SK-N-SH treated with all-trans-retinoic acid at 6 μM for 48 hours (cell line): ENCODE data around the gene RFX3.

Experiments used
- GLIS3 ChIP-seq: fragments of 250-450 bp; sonication (Bioruptor Pico); IDR thresholded peaks from 2 replicates; pipeline ENCODE4 v1.5.0; 2020; ENCODE audit warnings: mild to moderate bottlenecking, moderate library complexity
- ISL1 ChIP-seq: fragments of 250-450 bp; sonication (Bioruptor Pico); IDR thresholded peaks from 2 replicates; pipeline ENCODE4 v2.1.2; 2022; ENCODE audit warnings: mild to moderate bottlenecking, moderate library complexity
- RARB ChIP-seq: fragments of 250-450 bp; sonication (Bioruptor Pico); IDR thresholded peaks from 2 replicates; pipeline ENCODE4 v1.8.0; 2021; ENCODE audit warnings: mild to moderate bottlenecking, moderate library complexity
- SNAI2 ChIP-seq: fragments of 250-450 bp; sonication (Bioruptor Pico); IDR thresholded peaks from 2 replicates; pipeline ENCODE4 v1.5.0; 2020; ENCODE audit warnings: mild to moderate bottlenecking, moderate library complexity
- TF ChIP-seq, protein P1 (sequence below): fragments of 250-450 bp; sonication (Bioruptor Pico); IDR thresholded peaks from 2 replicates; pipeline ENCODE4 v1.8.0; 2020; ENCODE audit warnings: mild to moderate bottlenecking, moderate library complexity, borderline replicate concordance
- TF ChIP-seq, protein P2 (sequence below): fragments of 250-450 bp; sonication (Bioruptor Pico); IDR thresholded peaks from 2 replicates; pipeline ENCODE4 v1.5.0; 2020; ENCODE audit warnings: mild to moderate bottlenecking, moderate library complexity

DNA sequence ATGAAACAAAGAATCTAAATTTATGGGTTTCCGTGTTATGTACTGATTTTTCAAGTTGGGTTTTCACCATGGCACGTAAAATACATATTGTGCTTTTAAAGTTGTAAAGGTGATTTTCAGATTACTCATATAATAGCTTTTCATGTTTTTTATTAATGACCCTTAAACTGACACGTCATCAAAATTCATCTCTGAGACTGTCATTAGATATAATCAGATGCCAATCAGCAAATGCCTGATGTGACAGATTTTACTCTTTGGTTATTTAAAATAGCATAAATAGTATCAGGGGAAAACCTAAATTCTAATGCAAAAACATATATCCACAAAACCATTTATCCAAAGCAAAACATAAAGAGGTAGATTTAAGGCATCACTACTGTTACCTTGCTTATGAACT, 11.0 kb downstream of the RFX3 start:
- TF ChIP-seq RARB (CRISPR knock-in tag) (no peak), SNAI2 (CRISPR knock-in tag) (no peak), GLIS3 (CRISPR knock-in tag) (no peak), ISL1 (no peak)
- TF ChIP-seq, protein P1, sequence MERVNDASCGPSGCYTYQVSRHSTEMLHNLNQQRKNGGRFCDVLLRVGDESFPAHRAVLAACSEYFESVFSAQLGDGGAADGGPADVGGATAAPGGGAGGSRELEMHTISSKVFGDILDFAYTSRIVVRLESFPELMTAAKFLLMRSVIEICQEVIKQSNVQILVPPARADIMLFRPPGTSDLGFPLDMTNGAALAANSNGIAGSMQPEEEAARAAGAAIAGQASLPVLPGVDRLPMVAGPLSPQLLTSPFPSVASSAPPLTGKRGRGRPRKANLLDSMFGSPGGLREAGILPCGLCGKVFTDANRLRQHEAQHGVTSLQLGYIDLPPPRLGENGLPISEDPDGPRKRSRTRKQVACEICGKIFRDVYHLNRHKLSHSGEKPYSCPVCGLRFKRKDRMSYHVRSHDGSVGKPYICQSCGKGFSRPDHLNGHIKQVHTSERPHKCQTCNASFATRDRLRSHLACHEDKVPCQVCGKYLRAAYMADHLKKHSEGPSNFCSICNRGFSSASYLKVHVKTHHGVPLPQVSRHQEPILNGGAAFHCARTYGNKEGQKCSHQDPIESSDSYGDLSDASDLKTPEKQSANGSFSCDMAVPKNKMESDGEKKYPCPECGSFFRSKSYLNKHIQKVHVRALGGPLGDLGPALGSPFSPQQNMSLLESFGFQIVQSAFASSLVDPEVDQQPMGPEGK = no peak
- TF ChIP-seq, protein P2, sequence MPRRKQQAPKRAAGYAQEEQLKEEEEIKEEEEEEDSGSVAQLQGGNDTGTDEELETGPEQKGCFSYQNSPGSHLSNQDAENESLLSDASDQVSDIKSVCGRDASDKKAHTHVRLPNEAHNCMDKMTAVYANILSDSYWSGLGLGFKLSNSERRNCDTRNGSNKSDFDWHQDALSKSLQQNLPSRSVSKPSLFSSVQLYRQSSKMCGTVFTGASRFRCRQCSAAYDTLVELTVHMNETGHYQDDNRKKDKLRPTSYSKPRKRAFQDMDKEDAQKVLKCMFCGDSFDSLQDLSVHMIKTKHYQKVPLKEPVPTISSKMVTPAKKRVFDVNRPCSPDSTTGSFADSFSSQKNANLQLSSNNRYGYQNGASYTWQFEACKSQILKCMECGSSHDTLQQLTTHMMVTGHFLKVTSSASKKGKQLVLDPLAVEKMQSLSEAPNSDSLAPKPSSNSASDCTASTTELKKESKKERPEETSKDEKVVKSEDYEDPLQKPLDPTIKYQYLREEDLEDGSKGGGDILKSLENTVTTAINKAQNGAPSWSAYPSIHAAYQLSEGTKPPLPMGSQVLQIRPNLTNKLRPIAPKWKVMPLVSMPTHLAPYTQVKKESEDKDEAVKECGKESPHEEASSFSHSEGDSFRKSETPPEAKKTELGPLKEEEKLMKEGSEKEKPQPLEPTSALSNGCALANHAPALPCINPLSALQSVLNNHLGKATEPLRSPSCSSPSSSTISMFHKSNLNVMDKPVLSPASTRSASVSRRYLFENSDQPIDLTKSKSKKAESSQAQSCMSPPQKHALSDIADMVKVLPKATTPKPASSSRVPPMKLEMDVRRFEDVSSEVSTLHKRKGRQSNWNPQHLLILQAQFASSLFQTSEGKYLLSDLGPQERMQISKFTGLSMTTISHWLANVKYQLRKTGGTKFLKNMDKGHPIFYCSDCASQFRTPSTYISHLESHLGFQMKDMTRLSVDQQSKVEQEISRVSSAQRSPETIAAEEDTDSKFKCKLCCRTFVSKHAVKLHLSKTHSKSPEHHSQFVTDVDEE (CRISPR knock-in tag) = no peak
